Daoy (cell line): ENCODE measurements around the gene SNCB. TPM values are rescaled to one million over a fixed set of nuclear protein-coding genes. Genes with fewer than 3 reads are reported as not detected.
"Not testable (repeated sequence)": the region's sequence is repeated elsewhere in the genome, so short reads cannot be mapped to it uniquely, and the experiment has no call there.

ENCODE experiments used
- DNase-seq: peaks from one replicate; pipeline ENCODE4 v3.0.0-alpha.2; 2015; ENCODE audit warnings: low read depth
- total RNA-seq: library from RNA; depleted of rRNA; stranded (reverse); fragments of >200 nt; shearing (Covaris generic); gene quantifications from 2 replicates; pipeline ENCODE4 v1.2.3, GENCODE V29; 2014

The SNCB gene
- total RNA-seq, 1 experiment from 2014 or later = 0.11 TPM

DNA sequence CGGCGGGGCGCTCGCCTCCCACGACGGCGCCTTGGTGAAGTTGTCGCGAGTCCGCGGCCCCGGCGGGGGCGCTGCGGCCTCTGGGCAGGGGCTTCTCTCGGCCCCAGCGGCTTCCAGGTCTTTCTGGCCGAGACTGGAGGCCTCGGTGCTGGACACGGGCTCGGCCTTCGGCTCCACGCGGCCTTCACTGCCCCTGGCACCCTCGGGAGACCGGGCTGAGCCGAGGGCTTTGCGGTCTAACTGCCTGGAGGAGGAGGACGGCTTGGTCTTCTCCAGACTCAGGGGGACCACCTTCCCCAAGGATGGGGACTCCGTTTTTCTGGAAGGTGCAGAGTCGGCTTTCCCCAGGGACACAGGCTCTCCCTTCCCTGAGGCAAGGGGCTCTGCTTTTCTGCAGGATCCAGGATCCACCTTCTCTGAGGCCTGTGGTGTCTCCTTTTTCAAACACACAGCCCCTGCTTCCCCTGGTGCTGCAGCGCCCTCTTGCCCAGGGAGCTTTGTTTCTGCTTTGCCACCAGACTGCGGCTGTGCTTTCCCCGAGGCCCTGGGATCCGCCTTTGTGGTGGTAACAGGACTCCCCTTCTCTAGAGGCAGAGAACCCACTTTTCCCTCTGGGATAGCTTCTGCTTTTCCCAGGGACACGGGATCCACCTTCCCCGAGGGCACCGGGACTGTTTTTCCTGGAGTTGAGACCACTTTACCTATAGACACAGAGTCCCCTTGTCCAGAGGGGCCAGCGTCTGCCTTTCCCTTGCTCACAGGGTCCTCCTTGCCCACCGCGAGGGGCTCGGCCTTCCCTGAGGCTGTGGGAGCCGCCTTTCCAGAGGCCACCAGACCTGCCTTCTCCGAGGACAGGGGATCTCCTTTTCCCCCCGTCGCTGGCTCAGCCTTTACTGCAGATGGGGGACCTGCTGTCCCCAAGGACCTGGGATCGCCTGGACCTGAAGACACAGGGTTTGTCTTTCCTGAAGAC lies 32.6 kb downstream of the SNCB start:
- no peak for DNase-seq

DNA sequence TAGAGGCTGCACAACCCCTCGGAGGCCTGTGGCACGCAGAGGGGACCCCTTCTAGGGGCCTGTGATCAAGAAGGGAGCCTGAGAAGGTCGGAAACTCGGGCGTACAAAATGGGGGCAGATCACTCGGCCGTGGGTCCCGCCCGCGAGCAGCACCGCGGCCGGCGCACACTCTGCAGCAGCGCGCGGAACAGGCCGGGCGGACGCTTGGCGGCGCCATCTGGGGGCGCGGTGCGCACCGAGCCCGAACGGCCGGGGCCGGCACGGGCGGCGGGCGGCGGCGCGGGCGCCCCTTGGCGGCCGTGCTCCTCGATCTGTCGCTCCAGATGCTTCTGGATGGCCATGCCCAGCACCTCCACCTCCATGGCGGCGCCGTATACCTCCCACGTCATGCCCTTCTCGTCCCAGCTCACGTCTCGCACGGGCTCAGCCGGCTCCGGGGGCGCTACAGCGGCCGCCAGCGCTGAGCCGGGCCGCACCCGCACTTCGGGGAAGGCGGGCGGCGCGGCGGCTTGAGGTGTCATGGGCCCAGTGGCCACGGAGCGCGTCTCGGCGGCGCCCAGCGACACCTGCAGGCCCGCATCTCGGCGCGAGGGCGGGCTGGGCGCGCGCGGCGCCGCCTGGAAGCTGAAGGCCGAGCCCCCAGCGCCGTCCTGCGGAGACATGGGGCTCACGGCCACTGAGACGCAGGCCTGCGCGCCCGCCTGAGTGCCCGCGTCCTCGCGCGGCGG lies 33.5 kb downstream of the SNCB start:
- no peak for DNase-seq

DNA sequence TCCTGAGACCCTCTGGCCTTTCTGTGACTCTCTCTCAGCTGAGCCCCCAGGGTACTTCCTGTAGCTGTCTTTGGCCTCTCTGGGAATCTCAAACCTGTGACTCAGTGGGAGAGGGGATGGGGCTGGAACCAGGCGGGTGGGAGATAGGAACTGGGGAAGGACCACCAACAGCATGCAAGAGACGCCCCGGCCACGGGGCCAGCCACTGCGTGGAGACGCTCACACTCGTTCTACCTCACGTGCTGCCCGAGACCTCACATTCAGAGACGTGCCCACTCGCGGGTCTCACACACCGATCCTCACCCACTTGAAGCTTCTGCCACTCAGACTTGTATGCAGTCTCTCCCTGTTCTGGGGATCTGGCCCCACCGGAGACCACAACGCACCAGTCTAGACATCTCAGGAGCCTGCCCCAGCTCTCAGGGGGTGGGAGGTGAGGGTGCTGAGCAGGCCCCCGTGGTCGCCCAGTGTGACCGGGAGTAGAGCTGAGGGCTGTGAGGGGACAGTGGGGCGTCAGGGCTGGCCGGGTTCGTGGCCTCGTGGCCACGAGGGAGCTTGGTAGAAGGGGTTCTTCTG lies 34.2 kb downstream of the SNCB start:
- no peak for DNase-seq

DNA sequence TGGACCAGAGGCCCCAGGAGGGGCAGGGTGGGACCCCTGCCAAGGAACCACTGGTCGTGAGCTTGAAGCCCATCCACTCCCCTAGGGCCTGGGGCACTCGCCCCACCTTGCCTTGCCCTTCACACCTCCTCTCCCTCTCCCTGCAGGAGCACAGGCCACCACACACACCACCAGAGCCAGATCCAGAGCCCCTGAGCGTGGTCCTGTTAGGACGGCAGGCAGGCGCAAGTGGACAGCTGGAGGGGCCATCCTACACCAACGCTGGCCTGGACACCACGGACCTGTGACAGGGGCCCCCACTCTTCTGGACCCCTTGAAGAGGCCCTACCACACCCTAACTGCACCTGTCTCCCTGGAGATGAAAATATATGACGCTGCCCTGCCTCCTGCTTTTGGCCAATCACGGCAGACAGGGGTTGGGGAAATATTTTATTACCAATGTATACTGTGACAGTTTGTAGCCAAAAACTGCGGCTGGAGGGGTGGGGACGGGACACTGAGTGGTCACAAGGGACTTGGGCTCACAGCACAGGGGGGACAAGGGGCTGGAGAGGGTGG lies 34.9 kb downstream of the SNCB start:
- DNase-seq = no peak

DNA sequence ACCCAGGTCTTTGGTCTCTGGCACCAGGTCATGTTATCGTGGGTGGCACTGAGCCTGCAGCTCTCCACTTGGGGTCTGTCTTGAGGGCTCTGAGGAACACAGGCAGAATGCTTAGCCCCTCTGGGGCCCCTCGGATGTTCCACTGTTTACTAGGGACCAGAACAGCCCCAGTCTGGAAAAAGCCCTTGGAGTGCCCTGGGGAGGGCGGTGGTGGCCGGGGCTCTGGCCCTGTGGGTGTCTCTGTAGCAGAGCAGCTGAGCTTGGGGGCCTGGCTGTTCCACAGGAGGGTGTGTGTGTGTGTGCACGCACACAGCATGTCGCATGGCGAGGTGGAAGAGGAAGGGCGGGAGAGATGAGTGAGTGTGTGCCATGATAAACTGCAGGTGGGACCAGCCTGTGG lies 35.8 kb downstream of the SNCB start:
- DNase-seq = no peak

DNA sequence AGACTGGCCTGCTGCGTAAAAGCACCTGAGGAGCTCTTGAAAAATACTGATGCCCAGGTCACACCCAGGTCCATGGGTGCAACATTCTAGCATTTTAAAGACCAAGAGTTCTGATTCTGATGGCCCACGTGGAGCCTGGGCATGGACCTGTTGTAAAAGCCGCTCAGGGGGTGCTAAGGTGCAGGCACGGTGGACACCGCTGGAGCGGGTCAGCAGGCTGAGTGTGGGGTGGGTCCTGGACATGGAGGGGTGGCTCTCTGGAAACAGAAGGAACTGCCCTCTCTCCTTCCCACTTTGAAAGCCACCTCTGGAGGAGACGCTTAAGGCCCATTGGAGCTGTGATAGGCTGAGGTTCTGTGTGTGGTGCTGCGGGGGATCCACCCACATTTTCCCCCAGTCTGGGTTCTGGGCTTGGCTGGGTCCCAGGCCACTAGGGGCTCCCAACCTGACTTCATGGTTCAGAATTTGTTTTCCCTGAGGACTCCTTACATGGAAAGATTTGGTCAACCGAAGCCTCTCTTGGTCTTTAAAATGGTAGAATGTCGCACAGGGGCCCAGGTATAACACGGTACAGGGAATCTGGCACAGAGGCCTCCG lies 37.0 kb downstream of the SNCB start:
- no peak for DNase-seq

DNA sequence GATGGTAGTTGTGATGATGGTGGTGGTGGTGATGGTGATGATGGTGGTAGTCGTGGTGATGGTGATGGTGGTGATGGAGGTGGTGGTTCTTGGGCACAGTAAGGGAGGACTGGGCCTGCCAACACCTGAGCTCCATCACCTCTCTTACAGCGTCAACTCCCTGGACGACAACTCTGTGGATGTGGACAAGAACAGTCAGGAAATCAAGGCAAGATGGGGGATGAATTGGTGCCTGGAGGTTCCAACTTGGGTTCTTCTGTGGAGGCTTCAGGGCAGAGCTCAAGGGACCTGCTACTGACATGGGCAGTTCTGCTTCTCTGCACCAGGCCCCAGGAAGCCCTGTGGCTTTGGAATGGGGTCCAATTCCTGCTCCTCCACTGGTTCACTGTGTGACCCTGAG lies 37.8 kb downstream of the SNCB start:
- no peak for DNase-seq

DNA sequence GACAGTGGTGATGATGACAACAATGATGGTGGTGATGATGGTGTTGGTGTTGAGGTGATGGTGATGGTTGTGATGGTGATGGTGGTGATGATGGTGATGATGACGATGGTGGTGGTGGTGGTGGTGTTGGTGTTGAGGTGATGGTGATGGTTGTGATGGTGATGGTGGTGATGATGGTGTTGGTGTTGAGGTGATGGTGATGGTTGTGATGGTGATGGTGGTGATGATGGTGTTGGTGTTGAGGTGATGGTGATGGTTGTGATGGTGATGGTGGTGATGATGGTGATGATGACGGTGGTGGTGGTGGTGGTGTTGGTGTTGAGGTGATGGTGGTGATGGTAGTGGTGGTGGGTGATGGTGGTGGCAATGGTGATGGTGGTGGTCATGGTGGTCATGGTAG lies 38.7 kb downstream of the SNCB start:
- DNase-seq = not testable (repeated sequence)

DNA sequence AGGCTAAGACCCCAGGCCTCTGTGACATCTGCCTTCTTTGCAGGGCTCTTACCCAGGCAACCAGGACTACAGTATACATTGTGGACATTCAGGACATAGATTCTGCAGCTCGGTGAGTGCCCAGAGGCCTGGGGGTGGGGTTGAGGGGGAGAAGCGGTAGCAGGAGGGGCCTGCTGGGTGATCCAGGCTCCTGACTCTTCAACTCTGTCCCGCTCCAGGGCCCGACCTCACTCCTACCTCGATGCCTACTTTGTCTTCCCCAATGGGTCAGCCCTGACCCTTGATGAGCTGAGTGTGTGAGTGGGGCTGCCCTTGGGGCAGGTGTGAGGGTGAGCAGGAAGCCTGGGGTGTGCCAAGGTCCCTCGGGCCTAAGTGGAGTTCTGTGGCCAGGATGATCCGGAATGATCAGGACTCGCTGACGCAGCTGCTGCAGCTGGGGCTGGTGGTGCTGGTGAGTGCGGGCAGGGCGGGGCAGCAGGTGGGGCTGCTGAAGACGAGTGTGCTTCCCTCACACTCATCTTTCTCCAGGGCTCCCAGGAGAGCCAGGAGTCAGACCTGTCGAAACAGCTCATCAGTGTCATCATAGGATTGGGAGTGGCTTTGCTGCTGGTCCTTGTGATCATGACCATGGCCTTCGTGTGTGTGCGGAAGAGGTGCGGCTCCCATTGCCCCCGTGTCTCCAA lies 40.2 kb downstream of the SNCB start:
- DNase-seq = no peak

DNA sequence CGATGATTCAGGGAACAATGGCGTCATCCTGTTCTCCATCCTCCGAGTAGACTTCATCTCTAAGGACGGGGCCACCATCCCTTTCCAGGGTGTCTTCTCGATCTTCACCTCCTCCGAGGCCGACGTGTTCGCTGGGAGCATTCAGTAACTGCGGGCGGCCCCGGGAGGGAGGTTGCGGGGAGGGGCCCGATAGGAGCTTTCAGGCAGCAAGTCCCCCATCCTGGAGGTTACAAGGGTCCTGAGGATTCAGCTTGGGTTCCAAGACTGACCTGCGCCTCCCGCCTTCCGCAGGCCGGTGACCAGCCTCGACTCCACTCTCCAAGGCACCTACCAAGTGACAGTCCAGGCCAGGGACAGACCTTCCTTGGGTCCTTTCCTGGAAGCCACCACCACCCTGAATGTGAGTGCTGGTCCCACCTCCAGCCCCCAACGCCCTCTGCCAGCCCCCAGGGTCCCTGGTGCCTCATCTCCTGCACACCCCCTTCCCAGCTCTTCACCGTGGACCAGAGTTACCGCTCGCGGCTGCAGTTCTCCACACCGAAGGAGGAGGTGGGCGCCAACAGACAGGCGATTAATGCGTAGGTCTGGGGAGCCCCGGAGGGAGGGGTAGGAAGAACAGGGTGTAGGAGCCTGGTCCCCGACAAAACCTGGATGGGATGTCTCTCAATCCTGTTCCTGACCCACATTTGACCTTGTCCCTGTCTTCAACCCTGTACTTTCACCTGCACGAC lies 41.1 kb downstream of the SNCB start:
- no peak for DNase-seq

DNA sequence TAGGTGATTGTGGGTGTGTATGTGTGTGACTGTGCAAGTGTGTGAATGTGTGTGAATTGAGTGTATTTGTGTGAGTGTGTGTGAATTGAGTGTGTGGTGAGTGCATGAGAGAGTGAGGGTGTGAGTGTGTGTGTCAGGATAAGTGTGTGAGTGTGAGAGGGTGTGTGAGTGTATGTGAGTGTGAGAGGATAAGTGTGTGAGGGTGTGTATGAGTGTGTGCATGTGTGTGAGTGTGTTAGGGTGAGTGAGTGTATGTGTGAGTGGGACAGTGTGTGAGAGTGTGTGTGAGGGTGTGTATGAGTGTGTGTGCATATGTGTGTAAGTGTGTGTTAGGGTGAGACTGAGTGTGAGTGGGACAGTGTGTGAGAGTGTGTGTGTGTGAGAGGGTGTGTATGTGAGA lies 42.0 kb downstream of the SNCB start:
- DNase-seq = no peak

DNA sequence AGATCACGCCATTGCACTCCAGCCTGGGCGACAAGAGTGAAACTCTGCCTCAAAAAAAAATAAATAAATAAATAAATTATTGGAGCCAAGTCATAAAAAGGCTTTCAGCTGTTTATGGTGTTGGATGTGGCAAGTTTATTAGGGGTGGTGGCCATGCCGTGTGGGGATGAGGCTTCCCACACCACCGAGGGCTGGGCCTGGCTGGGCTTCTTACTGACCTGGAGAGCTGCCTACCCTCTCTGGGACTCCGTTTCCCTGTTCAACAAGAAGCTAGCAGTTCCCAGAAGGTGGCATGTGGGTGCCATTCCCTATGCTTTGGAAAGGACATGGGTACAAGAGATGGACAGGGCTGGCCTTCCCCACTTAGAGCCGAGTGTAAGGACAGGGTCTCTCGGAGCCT lies 42.9 kb downstream of the SNCB start:
- no peak for DNase-seq

DNA sequence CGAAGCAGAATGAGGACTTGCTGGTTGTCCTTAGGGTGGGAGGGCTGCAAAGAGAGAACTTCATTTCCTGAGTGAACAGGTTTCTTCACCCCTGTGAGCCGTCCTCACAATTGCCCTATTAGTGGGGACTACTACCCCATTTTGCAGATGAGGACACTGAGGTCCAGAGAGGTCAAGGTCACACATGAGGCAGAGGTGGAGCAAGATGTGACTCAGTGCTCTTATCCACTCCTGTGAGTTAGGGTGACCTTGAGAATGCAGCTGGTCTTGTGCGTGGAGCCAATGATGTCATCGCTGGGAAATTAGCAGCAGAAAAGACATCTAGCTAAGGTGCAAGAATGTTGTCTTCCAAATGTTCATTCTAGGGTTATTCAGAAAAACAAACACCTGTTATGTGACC lies 47.3 kb downstream of the SNCB start:
- no peak for DNase-seq

DNA sequence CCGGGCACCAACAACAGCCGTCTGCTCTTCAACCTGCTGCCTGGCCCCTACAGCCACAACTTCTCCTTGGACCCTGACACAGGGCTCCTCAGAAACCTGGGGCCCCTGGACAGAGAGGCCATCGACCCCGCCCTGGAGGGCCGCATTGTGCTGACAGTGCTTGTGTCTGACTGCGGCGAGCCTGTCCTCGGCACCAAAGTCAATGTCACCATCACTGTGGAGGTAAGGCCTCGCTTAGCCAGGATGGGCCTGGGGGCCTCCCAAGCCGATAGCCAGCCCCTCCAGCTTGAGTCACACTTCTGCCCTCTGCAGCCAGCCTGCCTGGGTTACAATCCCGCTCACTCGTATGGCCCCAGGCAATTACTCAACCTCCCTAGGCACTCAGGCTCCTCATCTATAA lies 49.0 kb downstream of the SNCB start:
- DNase-seq = no peak

DNA sequence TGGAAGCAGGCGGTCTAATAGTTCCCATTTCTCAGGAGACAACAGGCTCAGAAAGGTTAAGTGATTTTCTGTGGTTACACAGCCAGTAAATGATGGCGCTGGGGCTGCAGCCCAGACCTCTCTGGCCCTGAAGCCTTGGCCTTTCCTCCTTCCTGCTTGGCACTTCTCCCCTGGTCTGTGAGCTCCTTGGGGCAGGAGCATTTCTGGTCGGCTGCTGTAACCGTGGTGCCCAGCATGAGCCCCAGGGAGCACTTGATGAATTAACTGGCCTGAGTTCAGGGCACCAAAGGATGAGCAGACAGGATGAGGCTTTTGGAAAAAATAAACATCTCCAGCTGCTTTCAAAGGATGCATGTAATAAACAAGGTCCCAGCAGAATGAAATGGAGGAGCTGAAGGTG lies 51.0 kb downstream of the SNCB start:
- no peak for DNase-seq

DNA sequence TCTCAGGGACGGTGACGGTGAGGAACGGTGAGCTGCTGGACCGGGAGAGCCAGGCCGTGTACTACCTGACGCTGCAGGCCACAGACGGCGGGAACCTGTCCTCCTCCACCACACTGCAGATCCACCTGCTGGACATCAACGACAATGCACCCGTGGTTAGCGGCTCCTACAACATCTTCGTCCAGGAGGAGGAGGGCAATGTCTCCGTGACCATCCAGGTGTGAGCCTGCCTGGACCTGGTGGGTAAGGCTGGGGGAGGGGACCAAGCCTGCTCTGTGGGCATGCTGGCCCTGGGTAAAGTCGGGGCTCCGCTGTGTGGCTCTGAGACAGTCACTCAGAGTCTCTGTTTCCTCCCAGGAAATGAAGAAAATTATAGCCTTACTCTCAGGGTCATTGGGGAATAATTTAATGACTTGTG lies 51.9 kb downstream of the SNCB start:
- DNase-seq = peak; percentile 51

DNA sequence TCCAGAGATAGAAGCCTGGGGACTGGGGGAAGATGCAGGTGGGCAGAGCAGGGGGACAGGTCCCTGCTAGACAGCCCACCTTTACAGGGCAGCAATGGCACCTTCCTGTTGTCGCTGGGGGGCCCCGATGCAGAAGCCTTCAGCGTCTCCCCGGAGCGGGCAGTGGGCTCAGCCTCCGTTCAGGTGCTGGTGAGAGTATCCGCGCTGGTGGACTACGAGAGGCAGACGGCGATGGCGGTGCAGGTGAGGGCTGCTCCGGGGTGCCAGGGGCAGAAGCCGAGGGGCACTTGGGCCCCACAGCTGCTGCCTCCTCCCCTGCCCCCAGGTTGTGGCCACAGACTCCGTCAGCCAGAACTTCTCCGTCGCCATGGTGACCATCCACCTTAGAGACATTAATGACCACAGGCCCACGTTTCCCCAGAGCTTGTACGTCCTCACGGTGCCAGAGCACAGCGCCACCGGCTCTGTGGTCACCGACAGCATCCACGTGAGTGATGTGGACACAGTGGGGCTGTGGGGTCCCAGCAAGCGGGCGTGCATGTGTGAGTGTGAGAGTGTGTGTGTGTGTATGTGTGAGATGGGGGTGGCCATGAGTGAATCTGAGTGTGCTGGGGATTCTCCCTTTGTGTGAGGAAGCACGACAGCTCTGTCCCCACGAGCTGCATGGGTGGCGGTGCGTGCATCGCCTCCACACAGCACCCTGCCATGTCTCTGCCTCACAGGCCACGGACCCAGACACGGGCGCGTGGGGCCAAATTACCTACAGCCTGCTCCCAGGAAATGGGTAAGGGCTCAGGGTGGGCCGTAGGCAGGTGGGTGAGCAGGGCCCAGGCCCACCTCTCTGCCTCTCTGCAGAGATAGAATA lies 52.8 kb downstream of the SNCB start:
- DNase-seq = no peak

DNA sequence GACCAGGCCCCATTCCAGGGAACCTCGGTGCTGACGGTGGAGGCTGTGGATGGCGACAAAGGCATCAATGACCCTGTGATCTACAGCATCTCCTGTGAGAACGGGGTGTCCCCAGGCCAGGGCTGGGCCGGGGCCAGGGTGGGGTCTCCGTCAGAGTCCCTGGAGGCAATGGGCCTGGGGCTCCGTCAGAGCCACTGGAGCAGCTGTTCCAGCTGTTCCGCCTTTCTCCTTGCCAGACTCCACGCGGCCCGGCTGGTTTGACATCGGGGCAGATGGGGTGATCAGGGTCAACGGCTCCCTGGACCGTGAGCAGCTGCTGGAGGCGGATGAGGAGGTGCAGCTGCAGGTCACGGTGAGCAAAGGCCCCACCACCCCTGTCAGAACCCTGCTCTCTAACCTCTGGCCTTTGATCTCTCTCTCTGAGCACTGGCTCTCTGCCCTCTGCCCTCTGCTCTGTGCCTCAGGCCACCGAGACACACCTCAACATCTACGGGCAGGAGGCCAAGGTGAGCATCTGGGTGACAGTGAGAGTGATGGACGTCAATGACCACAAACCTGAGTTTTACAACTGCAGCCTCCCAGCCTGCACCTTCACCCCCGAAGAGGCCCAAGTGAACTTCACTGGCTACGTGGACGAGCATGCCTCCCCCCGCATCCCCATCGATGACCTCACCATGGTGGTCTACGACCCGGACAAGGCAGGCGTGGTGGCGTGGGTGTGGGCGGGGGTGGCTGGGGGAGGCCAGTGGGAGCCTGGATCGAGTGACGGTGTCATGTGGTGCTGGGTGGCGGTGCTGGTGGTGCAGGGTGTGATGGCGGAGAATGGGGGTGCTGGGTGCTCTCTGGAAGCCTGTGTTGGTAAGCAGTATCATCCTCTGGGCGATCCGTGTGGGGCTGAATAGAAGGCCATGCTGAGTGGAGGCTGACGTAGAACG lies 54.6 kb downstream of the SNCB start:
- DNase-seq = no peak

DNA sequence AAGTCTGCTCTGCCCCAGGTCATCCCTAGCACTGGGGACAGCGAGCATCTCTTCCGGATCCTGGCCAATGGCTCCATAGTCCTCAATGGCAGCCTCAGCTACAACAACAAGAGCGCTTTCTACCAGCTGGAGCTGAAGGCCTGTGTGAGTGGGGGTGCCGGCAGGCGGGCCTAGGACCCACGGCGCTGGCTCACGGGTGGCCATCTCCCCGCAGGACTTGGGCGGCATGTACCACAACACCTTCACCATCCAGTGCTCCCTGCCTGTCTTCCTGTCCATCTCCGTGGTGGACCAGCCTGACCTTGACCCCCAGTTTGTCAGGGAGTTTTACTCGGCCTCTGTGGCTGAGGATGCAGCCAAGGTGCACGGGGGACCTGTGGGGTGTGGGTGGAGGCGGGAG lies 55.3 kb downstream of the SNCB start:
- no peak for DNase-seq
